Heart left ventricle (tissue), 13 donors: ENCODE results near the gene AK4.

Experiments
- CTCF ChIP-seq, 12 donors: fragments of 200-600 bp; sonication (generic) in 4 of 12; IDR thresholded peaks; one replicate each; pipeline versions ENCODE4 v1.5.0 to v1.8.0; 2018 to 2022; ENCODE audit warnings: antibody characterized with exemption in 12 of 12, mild to moderate bottlenecking in 5 of 12
- POLR2A ChIP-seq, 2 donors: fragments of 450-650 bp; IDR thresholded peaks; one replicate each; pipeline ENCODE4 v1.6.1; 2017; ENCODE audit warnings: antibody characterized with exemption in 2 of 2, mild to moderate bottlenecking in 2 of 2, moderate library complexity in 2 of 2
- donor health status: ischemic (EF 13 %, LVEDD 7.1; RV severe dilation, severe dysfunction).
- donor health status: DM: no; HTN: yes; CAD: no.
- donor health status: DM: no; HTN: no; CAD: no.
- donor health status: ischemic (EF 25% LVEDD 6.9; RV normal size, moderate dysfunction).
- donor health status: ischemic (EF 25% LVEDD 5.7; RV mildly dilated, moderate dysfunction).
- donor health status: ischemic (EF 35%, LVEDD 5.7; RV mildly dilated, moderate dysfunction).
- donor health status: nonischemic (EF 11% LVEDD 7.7; RV severe dilation, severe dysfunction).
- donor health status: DM: yes; HTN: yes; CAD: no.
- donor health status: PGD.
- donor health status: ischemic (EF 29% LVEDD 5.4; RV normal size, mild dysfunction).
- donor health status: nonischemic (EF 23%, LVEDD 6.1; RV moderate dilation, normal function).

GRCh38 chr1:65163201-65163805 is 15.3 kb downstream of the AK4 start:
- TF ChIP-seq POLR2A (IDR thresholded peaks at IDR 0.05) (no peak), CTCF (IDR thresholded peaks at IDR 0.05) (no peak)
